Parathyroid adenoma (tissue), 2 donors: ENCODE results near the gene RIPOR3.
"Not testable (repeated sequence)": the region's sequence is repeated elsewhere in the genome, so short reads cannot be mapped to it uniquely, and the experiment has no call there.

Experiments used
- H2AFZ ChIP-seq: fragments of 300-600 bp; sonication (generic); one replicate; pipeline ENCODE4 v1.7.0; 2017; ENCODE audit warnings: antibody characterized with exemption, mild to moderate bottlenecking
- H3K27ac ChIP-seq: fragments of 300-600 bp; sonication (generic); one replicate; pipeline ENCODE4 v1.7.0; 2017
- H3K27me3 ChIP-seq: fragments of 300-600 bp; sonication (generic); one replicate; pipeline ENCODE4 v1.7.0; 2017; ENCODE audit warnings: low read length; ENCODE audit not compliant: control insufficient read depth, insufficient read depth
- H3K36me3 ChIP-seq: fragments of 300-600 bp; sonication (generic); one replicate; pipeline ENCODE4 v1.7.0; 2017; ENCODE audit warnings: low read length; ENCODE audit not compliant: control insufficient read depth, insufficient read depth
- H3K4me1 ChIP-seq: fragments of 300-600 bp; sonication (generic); one replicate; pipeline ENCODE4 v1.7.0; 2017; ENCODE audit warnings: control low read depth
- H3K4me2 ChIP-seq: fragments of 300-600 bp; sonication (generic); one replicate; pipeline ENCODE4 v1.7.0; 2017; ENCODE audit warnings: low read length
- H3K4me3 ChIP-seq: fragments of 300-600 bp; sonication (generic); one replicate; pipeline ENCODE4 v1.7.0; 2017; ENCODE audit warnings: low read depth, low read length
- H3K79me2 ChIP-seq: fragments of 300-600 bp; sonication (generic); one replicate; pipeline ENCODE4 v1.7.0; 2017; ENCODE audit warnings: control low read depth
- H3K9ac ChIP-seq: fragments of 300-600 bp; sonication (generic); one replicate; pipeline ENCODE4 v1.7.0; 2017; ENCODE audit warnings: mild to moderate bottlenecking
- H3K9me3 ChIP-seq: fragments of 300-600 bp; sonication (generic); one replicate; pipeline ENCODE4 v1.7.0; 2017; ENCODE audit warnings: low read length; ENCODE audit not compliant: control insufficient read depth
- CTCF ChIP-seq: fragments of 300-600 bp; sonication (generic); IDR thresholded peaks from one replicate; pipeline ENCODE4 v1.7.0; 2017; ENCODE audit warnings: antibody characterized with exemption, mild to moderate bottlenecking
- donor health status: primary hyperparathyroidism.

The RIPOR3 gene

GRCh38 chr20:50545126-50545525 is 146.2 kb downstream of the RIPOR3 start:
- H3K9me3 ChIP-seq: no peaks in the 10 kb centered on the region
- no peak overlapping the region for H3K4me2 ChIP-seq
- no peaks in the 10 kb centered on the region for H3K36me3 ChIP-seq
- no peak overlapping the region for H2AFZ ChIP-seq
- peaks cover 22% of the 10 kb centered on the region for H3K4me1 ChIP-seq
- H3K27me3 ChIP-seq: no peaks in the 10 kb centered on the region
- TF ChIP-seq CTCF: no peak
- H3K79me2 ChIP-seq: peaks cover 67% of the 10 kb centered on the region
- no peak overlapping the region for H3K9ac ChIP-seq
- H3K4me3 ChIP-seq: no peak overlapping the region
- H3K27ac ChIP-seq: no peak overlapping the region

- peaks cover 22% of the 10 kb centered on the region for H3K4me1 ChIP-seq
- H3K27ac ChIP-seq: no peak overlapping the region
- no peaks in the 10 kb centered on the region for H3K9me3 ChIP-seq
- no peak overlapping the region for H2AFZ ChIP-seq
- H3K9ac ChIP-seq: no peak overlapping the region
- H3K79me2 ChIP-seq: peaks cover 72% of the 10 kb centered on the region
- no peak for TF ChIP-seq CTCF
- H3K4me3 ChIP-seq: no peak overlapping the region
- H3K4me2 ChIP-seq: no peak overlapping the region
- H3K36me3 ChIP-seq: no peaks in the 10 kb centered on the region
- H3K27me3 ChIP-seq: no peaks in the 10 kb centered on the region
Observed at GRCh38 chr20:50543326-50543725, 148.0 kb downstream of the RIPOR3 start.

- Histone ChIP-seq H3K27ac (peak overlapping the region; percentile 43), H3K9ac (no peak overlapping the region), H3K4me2 (no peak overlapping the region), H3K9me3 (no peaks in the 10 kb centered on the region), H3K79me2 (peaks cover 82% of the 10 kb centered on the region), H3K4me3 (no peak overlapping the region), H2AFZ (no peak overlapping the region), H3K36me3 (no peaks in the 10 kb centered on the region), H3K4me1 (peaks cover 30% of the 10 kb centered on the region), H3K27me3 (no peaks in the 10 kb centered on the region)
- TF ChIP-seq CTCF: no peak
Observed at GRCh38 chr20:50541606-50542041, 149.7 kb downstream of the RIPOR3 start.

- Histone ChIP-seq H3K79me2 (peaks cover 81% of the 10 kb centered on the region), H3K9me3 (no peaks in the 10 kb centered on the region), H2AFZ (no peak overlapping the region), H3K4me2 (peak overlapping the region; percentile 20), H3K36me3 (no peaks in the 10 kb centered on the region), H3K4me1 (peaks cover 31% of the 10 kb centered on the region), H3K4me3 (no peak overlapping the region), H3K27ac (peak overlapping the region; percentile 43), H3K27me3 (no peaks in the 10 kb centered on the region), H3K9ac (no peak overlapping the region)
- no peak for TF ChIP-seq CTCF
Observed at GRCh38 chr20:50540620-50541605, 150.4 kb downstream of the RIPOR3 start.

- not testable (repeated sequence) for H3K9me3 ChIP-seq, H3K27ac ChIP-seq, H3K27me3 ChIP-seq, H3K4me3 ChIP-seq, H2AFZ ChIP-seq, H3K9ac ChIP-seq, H3K4me2 ChIP-seq, H3K36me3 ChIP-seq
- peaks cover 37% of the 10 kb centered on the region for H3K4me1 ChIP-seq
- H3K79me2 ChIP-seq: peaks cover 82% of the 10 kb centered on the region
Observed at GRCh38 chr20:50539798-50540197, 151.5 kb downstream of the RIPOR3 start.
